HCEC 1CT (cell line): ENCODE measurements around the gene TMEM63B.
"Not testable (repeated sequence)": the region's sequence is repeated elsewhere in the genome, so short reads cannot be mapped to it uniquely, and the experiment has no call there.

Experiments
- DNase-seq: peaks from one replicate; pipeline ENCODE4 v3.0.0-alpha.2; 2017

The TMEM63B gene

GRCh38 chr6:44172731-44173500 is 45.6 kb downstream of the TMEM63B start:
- DNase-seq: peak; percentile 72

GRCh38 chr6:44176130-44176761 is 48.9 kb downstream of the TMEM63B start:
- DNase-seq: no peak

- DNase-seq: no peak
These were observed 49.6 kb downstream of the TMEM63B start for GRCh38 chr6:44176762-44177509.

- DNase-seq: peak; percentile 91
These were observed 50.5 kb downstream of the TMEM63B start for GRCh38 chr6:44177691-44178423.

GRCh38 chr6:44178424-44179071 is 51.2 kb downstream of the TMEM63B start:
- DNase-seq: no peak

- DNase-seq: peak; percentile 35
These were observed 51.8 kb downstream of the TMEM63B start for GRCh38 chr6:44179072-44179536.

- no peak for DNase-seq
These were observed 52.3 kb downstream of the TMEM63B start for GRCh38 chr6:44179648-44180047.

- DNase-seq: no peak
These were observed 53.1 kb downstream of the TMEM63B start for GRCh38 chr6:44180406-44180805.

GRCh38 chr6:44180886-44181285 is 53.5 kb downstream of the TMEM63B start:
- no peak for DNase-seq

GRCh38 chr6:44181784-44182183 is 54.4 kb downstream of the TMEM63B start:
- not testable (repeated sequence) for DNase-seq

- no peak for DNase-seq
These were observed 55.6 kb downstream of the TMEM63B start for GRCh38 chr6:44182911-44183390.

- DNase-seq: no peak
These were observed 56.4 kb downstream of the TMEM63B start for GRCh38 chr6:44183783-44184182.

- not testable (repeated sequence) for DNase-seq
These were observed 58.0 kb downstream of the TMEM63B start for GRCh38 chr6:44185356-44185755.

GRCh38 chr6:44185953-44186634 is 58.7 kb downstream of the TMEM63B start:
- no peak for DNase-seq

- DNase-seq: no peak
These were observed 59.3 kb downstream of the TMEM63B start for GRCh38 chr6:44186635-44187025.

GRCh38 chr6:44188819-44189218 is 61.5 kb downstream of the TMEM63B start:
- no peak for DNase-seq

- DNase-seq: no peak
These were observed 61.9 kb downstream of the TMEM63B start for GRCh38 chr6:44189257-44189656.

GRCh38 chr6:44190715-44191114 is 63.4 kb downstream of the TMEM63B start:
- DNase-seq: no peak

- no peak for DNase-seq
These were observed 65.2 kb downstream of the TMEM63B start for GRCh38 chr6:44192428-44193041.

GRCh38 chr6:44193307-44193910 is 66.1 kb downstream of the TMEM63B start:
- no peak for DNase-seq

GRCh38 chr6:44194326-44194725 is 67.0 kb downstream of the TMEM63B start:
- no peak for DNase-seq
